SIG-M5 (cell line): ENCODE data around the gene KLHL34.

Experiments used
- DNase-seq: peaks from one replicate; lab custom pipeline; 2025; lab: John Stamatoyannopoulos, UW

Gene KLHL34

DNA sequence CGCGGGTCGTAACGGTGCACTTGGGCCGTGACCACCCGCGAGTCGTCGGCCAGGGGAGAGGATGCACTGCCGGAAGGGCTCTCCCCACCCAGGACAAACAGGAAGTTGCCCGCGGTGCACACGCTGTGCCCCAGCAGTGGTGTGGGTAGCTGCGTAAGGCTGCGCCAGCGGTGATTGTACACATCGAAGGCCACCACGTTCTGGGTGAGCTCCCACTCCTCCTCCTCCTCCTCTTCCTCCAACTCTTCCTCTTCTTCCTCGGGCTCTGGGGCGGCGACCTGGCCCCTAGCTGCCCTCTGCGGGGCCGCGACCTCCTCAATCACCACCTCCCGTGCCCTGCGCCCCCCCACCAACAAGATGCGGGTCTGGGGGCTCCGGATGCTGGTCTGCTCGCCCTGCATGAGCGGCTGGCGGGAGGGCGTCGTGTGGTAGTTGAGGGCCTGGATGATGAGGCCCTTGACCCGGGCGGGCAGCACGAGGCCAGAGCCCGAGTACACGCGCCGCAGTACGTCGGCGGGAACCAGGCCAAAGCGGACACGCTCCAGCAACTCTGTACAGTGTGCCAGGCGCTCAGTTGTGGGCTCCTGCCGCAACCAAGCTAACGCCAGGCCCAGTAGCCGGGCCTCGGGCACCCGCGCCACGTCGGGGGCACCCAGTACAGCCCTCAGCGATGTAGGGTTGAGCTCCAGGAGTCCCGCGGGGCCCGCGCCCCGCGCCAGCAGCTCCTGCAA lies 1.4 kb downstream of the KLHL34 start:
- no peak for DNase-seq

DNA sequence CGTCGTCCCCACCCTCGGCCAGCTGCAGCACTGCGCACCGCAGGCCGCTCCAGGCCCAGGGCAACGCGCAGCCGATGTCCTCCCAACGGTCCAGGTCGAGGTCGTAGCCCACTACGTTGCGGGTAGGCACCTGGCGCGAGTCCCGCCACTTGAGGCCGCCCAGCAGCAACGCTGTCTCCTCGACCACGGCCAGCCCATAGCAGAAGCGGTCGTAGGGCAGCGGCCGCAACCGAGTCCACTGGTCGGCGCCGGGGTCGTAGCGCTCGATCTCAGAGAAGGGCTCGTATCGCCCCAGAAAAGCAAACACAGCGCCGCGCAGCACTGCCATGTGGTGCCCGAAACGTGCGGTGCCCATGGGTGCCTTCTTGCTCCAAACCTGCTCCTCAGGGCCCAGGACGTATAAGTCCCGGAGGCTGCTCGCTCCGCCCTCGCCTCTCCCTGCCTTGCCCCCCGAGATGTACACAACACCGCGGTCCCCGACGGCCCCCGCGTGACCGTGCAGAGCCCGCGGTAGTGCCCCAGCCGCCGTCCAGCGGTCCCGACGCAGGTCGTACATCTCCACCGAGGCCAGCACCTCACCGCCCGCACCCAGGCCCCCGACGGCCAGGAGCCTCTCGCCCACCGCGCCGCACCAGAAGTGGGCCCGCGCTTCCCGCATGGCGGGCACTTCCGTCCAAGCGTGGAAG lies 2.1 kb downstream of the KLHL34 start:
- DNase-seq, result no peak

DNA sequence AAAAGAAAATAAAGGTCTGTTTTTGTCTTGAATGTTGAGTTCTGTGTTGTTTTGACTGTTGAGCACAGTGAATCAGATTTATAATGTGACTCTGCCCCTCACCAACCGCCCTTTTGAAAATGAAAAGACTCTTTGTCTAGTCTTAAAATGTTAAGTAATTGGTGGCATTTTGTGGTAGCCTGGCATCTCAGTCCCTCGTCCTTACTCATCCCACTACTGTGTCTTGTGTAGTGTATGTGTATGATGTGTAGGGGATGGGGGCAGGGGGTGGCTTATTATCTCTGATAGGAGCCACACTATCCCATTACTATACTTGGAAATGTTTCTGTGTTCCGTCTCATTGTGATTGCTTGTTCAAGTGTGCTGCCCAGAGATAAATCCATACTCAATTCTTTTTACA lies 12.2 kb downstream of the KLHL34 start:
- DNase-seq, result no peak

DNA sequence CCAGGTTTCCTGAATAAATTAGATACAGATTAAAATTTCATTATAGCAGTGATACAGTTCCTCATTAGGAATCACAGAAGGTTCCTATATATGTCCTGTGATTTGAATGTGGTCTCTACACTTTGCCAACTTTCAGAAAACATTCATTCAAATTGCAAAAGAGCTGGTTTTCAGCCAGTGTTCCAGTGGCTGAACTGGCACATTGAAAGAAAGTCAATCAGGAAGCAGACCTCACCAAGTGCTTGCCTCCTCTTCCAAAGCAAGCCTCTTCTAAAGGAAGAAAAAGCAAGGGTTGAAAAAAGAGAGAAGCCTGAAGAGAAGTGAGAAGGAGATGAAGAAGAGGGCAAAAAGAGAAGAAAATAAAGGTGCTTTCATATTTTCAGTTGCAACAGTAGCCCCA lies 12.7 kb downstream of the KLHL34 start:
- no peak for DNase-seq

DNA sequence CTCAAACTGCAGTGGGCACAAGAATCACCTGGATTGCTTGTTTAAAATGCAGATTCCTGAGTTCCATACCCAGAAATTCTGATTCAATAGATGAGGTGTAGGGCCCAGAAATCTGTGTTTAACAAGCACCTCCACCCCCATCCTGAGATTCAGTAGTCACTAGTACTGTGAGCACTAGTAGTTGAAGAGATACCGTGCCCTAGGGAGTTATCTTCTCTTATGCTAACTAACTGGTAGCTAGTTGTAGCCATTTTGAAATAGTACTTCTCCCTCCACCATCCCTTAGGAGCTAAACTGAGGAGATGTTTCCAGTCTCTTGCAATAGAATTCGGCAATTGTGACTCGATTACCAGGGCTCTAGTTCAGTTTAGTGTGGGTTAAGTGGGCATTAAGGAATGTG lies 18.4 kb downstream of the KLHL34 start:
- DNase-seq, result no peak

DNA sequence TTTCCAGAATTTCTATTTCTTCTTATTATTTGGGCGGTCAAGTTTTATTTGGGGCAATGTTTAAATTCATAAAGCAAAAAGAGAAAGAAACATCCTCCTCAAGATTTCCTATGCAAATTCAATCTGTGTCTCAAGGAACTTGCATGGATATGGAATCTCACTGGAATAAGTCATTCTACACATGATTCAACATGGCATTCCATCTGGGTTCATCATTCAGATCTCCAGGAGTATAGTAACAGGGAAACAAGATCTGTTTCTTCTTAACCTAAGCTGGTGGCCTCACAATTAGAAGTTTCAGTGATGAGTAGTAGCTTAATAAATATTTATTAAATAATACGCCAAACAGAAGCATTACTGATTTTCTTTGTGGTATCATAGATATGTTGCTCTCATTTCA lies 19.8 kb downstream of the KLHL34 start:
- DNase-seq, result no peak

DNA sequence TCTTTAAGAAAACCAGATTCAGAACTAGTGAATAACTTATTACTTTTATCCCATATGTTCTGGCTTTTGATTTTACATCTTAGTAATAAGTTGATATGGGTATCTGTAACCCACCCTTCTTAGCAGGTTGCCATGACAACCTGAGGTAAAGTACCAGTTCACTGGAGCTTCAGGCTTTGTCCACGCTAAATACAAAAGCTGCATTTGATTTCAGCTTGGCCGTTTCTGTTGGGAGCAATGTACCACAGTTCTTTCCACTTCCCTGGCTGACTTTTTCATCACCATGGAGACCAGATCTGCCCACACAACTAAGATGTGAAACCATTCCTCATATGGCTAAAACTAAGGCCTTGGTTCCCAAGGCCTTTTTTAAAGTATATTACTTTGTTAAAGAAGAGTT lies 26.1 kb downstream of the KLHL34 start:
- no peak for DNase-seq

DNA sequence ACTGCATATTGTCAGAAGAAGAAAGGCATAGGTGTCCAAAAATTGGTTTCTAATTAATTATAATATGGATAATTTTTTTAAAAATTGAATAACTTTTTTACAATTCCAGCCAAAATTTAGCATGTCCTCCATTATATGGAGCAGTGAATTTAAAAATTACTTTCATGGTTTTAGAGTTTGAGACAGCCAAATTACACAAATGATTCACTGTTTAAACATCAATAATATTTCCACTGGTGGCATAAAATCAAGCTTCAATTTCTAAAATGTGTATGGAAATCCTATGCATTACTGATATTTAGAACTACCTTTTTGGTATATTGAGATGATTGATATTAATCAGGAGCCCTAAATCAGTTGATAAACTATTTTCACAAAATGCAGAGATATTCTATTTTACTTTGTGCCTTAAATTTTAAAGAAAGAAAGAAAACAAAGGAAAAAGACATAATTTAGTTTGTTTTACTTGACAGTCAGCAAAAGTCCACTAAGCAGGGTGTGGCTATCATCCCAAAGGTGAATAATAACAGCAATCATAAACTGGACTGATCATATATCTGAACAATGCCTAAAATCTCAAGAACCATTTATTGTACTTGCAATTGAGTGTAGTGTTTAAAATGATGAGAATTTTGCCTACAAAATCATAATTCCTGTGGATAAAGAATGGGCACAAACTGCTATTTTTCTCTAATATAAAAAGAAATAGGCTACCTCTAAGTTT lies 34.2 kb downstream of the KLHL34 start:
- DNase-seq, result no peak

DNA sequence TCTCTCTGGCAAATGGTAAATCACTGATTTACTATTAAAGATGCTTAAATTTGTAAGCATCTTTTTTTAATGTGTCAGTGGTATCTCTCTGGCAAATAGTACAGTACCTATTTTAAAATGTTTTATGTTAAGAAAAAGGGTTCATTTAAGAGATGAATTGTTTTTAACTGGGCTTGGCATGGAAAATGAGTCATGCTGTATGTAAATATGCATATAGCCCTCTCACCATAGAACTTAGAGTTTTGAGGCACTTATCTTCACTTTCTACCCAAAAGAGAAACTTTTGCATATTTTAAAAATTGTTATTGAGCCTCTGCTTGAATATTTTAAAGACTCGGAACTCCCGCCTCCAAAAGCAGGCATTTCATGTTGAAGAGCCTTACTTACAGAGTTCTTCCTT lies 37.9 kb downstream of the KLHL34 start:
- DNase-seq, result no peak

DNA sequence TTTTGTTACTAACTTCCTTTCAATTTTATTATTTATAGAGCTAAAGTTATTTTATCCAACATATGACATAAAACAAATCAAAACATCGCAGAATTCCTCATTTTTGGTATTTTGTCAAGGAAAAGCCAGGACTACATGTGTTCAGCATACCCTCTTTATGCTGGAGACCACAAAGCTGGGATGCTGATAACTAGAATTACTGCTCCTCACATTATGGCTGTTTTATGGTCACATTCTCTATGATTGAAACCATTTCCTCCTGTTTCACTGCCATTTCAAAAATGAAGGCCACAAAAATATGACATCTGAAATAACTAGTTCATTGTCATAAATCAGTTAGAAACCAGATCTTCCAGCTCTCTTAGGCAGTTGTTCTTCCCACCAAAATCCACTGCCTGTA lies 41.7 kb downstream of the KLHL34 start:
- no peak for DNase-seq

DNA sequence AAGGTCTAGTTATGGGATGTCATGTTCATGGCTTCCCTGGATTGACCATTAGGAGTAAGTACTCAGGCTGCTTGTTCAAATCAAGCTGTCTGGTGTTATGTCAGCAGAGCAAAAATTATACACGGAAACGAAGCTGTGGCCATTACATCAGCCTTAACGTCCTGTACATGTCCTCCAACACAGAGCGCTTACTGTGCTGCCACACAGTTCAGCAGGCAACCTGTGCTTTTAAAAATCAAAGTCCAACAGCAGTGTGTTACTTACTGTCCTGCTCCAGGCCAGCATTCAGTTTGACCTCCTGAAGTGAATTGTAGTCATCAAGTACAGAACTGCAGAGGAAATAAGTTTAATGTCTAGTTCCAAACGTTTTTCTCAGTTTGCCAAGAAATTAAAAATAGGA lies 46.0 kb downstream of the KLHL34 start:
- DNase-seq, result no peak

DNA sequence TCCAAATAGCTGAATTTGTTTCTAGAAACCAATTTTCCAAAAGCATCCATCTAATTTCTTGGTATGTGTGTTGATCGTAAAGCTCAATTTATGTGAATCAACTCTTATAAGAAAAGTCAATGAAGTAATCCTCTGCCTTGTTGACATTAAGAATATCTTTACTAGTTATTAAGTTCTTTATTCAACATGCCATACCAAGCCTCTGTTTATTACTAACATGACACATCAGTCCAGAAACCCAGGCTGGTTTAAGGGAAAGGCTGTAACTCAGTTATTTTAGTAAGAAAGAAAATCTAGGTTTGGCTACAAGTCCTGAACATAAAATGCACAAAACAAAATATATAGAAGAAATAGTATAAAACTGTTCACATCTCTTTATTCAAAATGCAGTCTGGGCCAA lies 48.0 kb downstream of the KLHL34 start:
- no peak for DNase-seq

DNA sequence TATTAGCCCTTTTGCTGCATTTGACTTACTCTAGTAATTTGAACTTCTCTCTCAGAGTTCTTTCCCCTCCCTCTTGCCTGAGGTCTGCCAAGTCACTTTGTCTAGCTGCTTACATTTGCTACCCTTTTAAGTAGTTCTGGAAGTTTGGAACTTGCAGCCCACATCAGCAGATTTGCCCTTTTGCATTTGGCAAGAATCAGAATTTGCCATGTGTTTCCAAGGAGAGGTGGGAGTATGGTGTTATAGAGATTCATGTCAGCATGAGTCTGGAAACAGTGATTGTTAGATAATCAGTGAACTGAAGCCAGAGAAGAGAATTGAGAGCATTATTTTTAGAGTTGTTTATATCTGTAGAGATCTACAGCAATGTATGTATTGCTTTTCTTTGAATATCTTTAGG lies 52.1 kb downstream of the KLHL34 start:
- no peak for DNase-seq
